HL-60/S4 treated with retinoic acid at 250 ng/mL for 4 days and 3 days (cell line): ENCODE measurements around the gene SFXN4.

Source experiments
- in situ Hi-C: fragments of 300-500 bp; cut with MboI; formaldehyde crosslinking; loops from 2 replicates; pipeline ENCODE4 v1.7.0; 2022; ENCODE audit warnings: low sequenced_read_pairs

The SFXN4 gene, protein sequence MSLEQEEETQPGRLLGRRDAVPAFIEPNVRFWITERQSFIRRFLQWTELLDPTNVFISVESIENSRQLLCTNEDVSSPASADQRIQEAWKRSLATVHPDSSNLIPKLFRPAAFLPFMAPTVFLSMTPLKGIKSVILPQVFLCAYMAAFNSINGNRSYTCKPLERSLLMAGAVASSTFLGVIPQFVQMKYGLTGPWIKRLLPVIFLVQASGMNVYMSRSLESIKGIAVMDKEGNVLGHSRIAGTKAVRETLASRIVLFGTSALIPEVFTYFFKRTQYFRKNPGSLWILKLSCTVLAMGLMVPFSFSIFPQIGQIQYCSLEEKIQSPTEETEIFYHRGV

GRCh38 chr10:119165171-119166117 lies at the start of gene SFXN4:
SFXN4 (minus strand) TSS chr10:119165714; CDS start chr10:119165647, 67 bp downstream.
- in situ Hi-C loops: no loop called here

GRCh38 chr10:119211625-119212441 lies 46.3 kb upstream of the SFXN4 start:
- in situ Hi-C loops: no loop called here

DNA sequence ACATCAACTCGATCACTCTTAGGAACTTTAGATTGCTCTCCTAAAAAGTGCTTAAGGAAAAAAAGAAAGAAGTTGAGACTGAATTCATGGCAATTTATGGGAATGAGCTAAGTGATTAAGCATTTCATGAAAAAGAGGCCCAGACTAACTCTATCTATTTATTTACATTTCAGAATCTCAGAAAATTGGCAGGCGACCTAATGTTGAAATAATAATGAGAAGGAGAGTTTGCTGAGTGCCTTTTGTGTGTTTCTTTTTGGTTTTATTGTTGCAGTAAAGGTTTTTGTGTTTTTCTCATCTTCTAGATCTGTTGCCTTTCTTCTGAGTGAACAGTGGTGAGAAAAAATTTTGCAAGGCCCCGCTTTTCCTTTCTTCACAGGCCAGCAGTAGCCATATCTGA lies 45.7 kb upstream of the SFXN4 start:
- in situ Hi-C loops: no loop called here

GRCh38 chr10:119210633-119211032 lies 45.1 kb upstream of the SFXN4 start:
- in situ Hi-C loops: no loop called here

GRCh38 chr10:119209736-119210355 lies 44.3 kb upstream of the SFXN4 start:
- in situ Hi-C loops: loop anchor here (10.0 kb wide), 1 partner anchor 205 kb away; no protein-coding TSS in a partner anchor

GRCh38 chr10:119209035-119209735 lies 43.7 kb upstream of the SFXN4 start:
- in situ Hi-C loops: loop anchor here (10.0 kb wide), 1 partner anchor 206 kb away; no protein-coding TSS in a partner anchor

- in situ Hi-C loops: loop anchor here (10.0 kb wide), 1 partner anchor 206 kb away; no protein-coding TSS in a partner anchor
Measured at GRCh38 chr10:119208553-119208940, 43.0 kb upstream of the SFXN4 start.

- in situ Hi-C loops: loop anchor here (10.0 kb wide), 1 partner anchor 207 kb away; no protein-coding TSS in a partner anchor
Measured at GRCh38 chr10:119207713-119208552, 42.4 kb upstream of the SFXN4 start.

DNA sequence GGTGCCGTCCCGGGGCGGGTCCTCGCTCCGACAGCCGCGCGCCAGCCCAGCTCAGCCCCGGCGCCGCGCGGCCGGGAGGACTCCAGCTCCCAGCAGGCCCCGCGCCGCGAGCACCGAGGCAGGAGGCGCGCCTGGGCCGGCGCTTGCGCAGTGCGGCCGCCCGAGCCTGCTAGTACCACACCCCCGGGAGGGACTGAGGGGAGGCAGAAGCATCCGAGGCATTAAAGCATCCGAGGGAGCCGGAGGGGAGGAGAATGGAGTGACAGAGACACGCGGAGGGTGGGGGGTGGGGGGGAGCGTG lies 41.8 kb upstream of the SFXN4 start, which contains the start of gene GRK5:
Gene GRK5 (plus strand): TSS at position 206 of the 301 bp plus-strand sequence. CDS start 347 bp downstream, outside the sequence.
- in situ Hi-C loops: loop anchor here (10.0 kb wide), 1 partner anchor 207 kb away; no protein-coding TSS in a partner anchor

GRCh38 chr10:119206603-119207365 lies 41.3 kb upstream of the SFXN4 start:
- in situ Hi-C loops: loop anchor here (10.0 kb wide), 1 partner anchor 208 kb away; no protein-coding TSS in a partner anchor

DNA sequence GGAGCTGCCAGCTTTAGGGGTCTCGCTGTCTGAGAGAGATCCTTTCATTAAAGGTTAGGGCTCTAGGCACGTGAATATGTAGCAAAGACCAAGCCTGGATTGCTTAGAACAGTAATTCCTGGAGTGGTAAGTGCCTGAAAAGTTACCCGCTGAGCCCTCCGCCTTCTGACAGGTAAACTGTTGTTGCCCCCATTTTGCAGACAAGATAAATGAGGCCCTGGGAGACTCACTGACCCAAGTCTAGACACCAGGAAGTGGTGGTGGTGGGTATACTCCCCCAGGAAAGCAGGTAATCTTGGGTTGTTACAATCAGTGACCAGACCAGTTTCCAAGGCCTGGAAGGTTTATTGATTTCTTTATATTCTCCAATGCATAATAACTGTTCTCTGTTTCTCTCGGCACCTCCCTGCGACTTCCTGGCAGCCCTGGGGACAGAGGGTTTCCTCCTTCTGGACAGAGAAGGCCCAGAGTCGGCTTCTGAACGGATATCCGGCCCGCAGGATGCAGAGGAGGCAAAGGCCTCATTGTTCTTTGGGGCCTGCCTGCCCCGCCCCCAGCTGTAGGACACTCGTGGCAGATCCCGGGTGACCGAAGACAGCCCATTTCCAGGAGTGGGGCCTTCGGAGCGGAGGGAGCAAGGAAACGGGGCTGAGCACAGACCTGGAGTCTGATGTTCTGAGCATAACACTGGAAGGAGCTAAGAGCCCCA lies 40.5 kb upstream of the SFXN4 start:
- in situ Hi-C loops: loop anchor here (10.0 kb wide), 1 partner anchor 209 kb away; no protein-coding TSS in a partner anchor

GRCh38 chr10:119203006-119203405 lies 37.5 kb upstream of the SFXN4 start:
- in situ Hi-C loops: loop anchor here (10.0 kb wide), 1 partner anchor 212 kb away; no protein-coding TSS in a partner anchor

DNA sequence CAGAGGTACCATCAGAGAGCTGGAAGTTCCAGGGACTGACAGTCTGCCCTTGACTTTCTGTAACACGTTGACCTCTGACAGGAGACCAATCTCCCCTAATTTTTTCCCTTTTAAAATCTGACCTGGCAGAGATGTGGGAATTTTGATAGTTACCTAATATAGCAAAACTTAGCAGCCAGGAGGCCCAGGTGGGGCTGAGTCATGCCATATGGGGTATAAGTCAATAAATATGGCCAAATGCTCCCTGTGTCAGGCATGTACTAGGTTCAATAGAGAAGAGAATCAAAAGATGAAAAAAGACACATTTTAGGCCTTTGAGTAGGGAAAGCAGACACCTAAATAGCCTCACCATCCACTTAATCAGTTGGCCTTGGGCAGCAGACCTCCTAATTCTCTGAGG lies 35.7 kb upstream of the SFXN4 start:
- in situ Hi-C loops: loop anchor here (10.0 kb wide), 1 partner anchor 214 kb away; no protein-coding TSS in a partner anchor

DNA sequence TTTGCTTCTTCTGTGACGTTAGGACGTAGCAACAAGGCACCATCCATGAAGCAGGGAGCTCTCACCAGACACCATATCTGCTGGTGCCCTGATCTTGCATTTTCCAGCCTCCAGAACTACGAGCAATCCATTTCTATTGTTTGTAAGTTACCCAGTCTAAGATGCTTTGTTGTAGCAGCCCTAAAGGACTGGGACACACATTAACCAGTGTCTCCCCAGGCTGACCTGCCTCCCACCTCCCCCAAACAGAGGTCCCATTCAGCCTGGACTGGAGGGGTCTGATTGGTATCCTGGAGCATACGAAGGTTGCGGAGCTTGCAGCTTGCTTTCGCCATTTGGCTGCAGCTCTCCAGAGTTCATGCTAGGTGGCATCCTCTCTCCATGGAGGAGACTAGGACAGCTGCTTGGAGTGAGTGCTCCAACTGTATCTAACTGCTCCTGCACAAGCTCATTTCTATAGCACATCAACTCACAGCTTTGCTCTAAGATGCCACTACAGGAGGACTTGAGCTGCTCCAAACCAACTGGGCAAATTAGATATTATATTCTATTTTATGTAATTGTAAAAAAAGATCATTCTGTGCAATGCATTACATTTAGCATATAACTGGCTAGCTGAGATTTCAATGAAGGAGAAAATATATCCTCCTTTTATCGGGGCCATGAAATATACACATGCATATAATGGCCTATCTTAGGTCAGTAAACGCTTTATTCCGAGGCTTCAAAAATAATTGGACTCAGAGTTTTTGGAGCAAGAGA lies 33.9 kb upstream of the SFXN4 start:
- in situ Hi-C loops: no loop called here

DNA sequence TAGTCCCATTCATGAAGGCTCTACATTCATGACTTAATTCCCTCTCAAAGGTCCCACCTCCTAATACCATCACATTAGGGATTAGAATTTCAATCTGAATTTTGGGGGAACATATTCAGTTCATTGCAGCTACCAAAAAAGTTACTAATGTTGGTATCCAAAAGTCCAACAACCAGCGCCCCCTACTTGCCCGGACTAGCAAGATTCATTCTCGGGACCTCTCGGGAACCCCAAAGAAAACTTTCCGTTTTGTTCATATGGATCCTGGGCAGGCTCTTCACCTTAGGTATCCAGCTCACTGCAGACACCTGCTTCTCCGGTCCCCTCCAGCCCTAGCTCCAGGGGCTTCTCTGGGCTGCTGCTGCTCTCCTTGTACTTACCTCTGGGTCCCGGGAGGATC lies 32.9 kb upstream of the SFXN4 start:
- in situ Hi-C loops: no loop called here

DNA sequence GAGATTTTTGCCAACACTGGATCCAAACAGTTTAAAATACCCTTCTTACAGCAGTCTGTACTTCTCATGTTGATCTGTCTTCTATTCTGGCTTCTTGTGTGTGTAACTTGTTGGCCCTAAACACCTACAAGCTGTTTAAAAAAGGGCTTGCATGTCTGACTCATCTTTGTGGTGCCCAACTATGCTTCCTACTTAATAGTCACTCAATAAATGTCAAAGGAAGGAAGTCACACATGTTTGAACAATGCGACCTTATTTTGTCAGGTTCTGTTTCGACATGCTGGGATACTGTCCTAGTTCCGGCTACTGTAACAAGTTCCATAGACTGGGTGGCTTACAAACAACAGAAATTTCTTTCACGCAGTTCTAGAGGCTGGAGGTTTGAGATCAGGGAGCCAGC lies 32.4 kb upstream of the SFXN4 start:
- in situ Hi-C loops: no loop called here
